Trophoblast cell (in vitro differentiated cells and primary cell): ENCODE measurements around the gene SERHL2.
"Not testable (repeated sequence)": the region's sequence is repeated elsewhere in the genome, so short reads cannot be mapped to it uniquely, and the experiment has no call there.

ENCODE experiments used
- DNase-seq, 2 donors: peaks; one replicate each; pipeline ENCODE4 v3.0.0-alpha.2; 2016
- H2AFZ ChIP-seq: 2 replicates; pipeline ENCODE4 v1.6.1; 2013; ENCODE audit warnings: low read length, moderate library complexity, mild to moderate bottlenecking; ENCODE audit not compliant: insufficient read depth, poor library complexity
- H2AK5ac ChIP-seq: 2 replicates; pipeline ENCODE4 v1.6.1; 2013; ENCODE audit warnings: mild to moderate bottlenecking, low read length
- H2BK120ac ChIP-seq: 2 replicates; pipeline ENCODE4 v1.6.1; 2013; ENCODE audit warnings: low read length, mild to moderate bottlenecking, moderate library complexity; ENCODE audit not compliant: insufficient read depth, poor library complexity
- H2BK12ac ChIP-seq: 2 replicates; pipeline ENCODE4 v1.6.1; 2013; ENCODE audit warnings: mild to moderate bottlenecking, low read length, moderate library complexity
- H2BK5ac ChIP-seq: 2 replicates; pipeline ENCODE4 v1.6.1; 2013; ENCODE audit warnings: low read length, low read depth, moderate library complexity, mild to moderate bottlenecking; ENCODE audit not compliant: poor library complexity
- H3K14ac ChIP-seq: 2 replicates; pipeline ENCODE4 v1.6.1; 2013; ENCODE audit warnings: mild to moderate bottlenecking, low read length
- H3K18ac ChIP-seq: 2 replicates; pipeline ENCODE4 v1.6.1; 2013; ENCODE audit warnings: mild to moderate bottlenecking, low read length
- H3K23ac ChIP-seq: 2 replicates; pipeline ENCODE4 v1.6.1; 2013; ENCODE audit warnings: low read length
- H3K27ac ChIP-seq: 2 replicates; pipeline ENCODE4 v1.5.1; 2013; ENCODE audit warnings: low read depth, mild to moderate bottlenecking, inconsistent platforms, low read length, moderate library complexity
- H3K27me3 ChIP-seq: 2 replicates; pipeline ENCODE4 v1.6.1; 2013; ENCODE audit warnings: inconsistent platforms, mild to moderate bottlenecking, low read length, moderate library complexity; ENCODE audit not compliant: insufficient read depth
- H3K36me3 ChIP-seq, 2 experiments: 1 replicate in 1 of 2; 2 replicates in 1 of 2; pipeline ENCODE4 v1.6.1; 2013; ENCODE audit warnings: low read length in 2 of 2, mild to moderate bottlenecking in 2 of 2, moderate library complexity in 1 of 2; ENCODE audit not compliant: insufficient read depth in 2 of 2, control insufficient read depth in 1 of 2
- H3K4ac ChIP-seq: 2 replicates; pipeline ENCODE4 v1.6.1; 2013; ENCODE audit warnings: low read depth, mild to moderate bottlenecking, low read length, moderate library complexity
- H3K4me1 ChIP-seq, 2 experiments: 1 replicate in 1 of 2; 2 replicates in 1 of 2; pipeline ENCODE4 v1.6.1; 2013; ENCODE audit warnings: low read length in 2 of 2, mild to moderate bottlenecking in 2 of 2, moderate library complexity in 1 of 2; ENCODE audit not compliant: insufficient read depth in 2 of 2, control insufficient read depth in 1 of 2
- H3K4me2 ChIP-seq: 2 replicates; pipeline ENCODE4 v1.6.1; 2013; ENCODE audit warnings: inconsistent platforms, mild to moderate bottlenecking, low read length, moderate library complexity
- H3K4me3 ChIP-seq: 2 replicates; pipeline ENCODE4 v1.5.1; 2013; ENCODE audit warnings: mild to moderate bottlenecking, low read depth, low read length, inconsistent platforms
- H3K79me1 ChIP-seq: one replicate; pipeline ENCODE4 v1.6.1; 2013; ENCODE audit warnings: low read length
- H3K79me2 ChIP-seq: 2 replicates; pipeline ENCODE4 v1.6.1; 2013; ENCODE audit warnings: low read length, mild to moderate bottlenecking; ENCODE audit not compliant: control insufficient read depth, insufficient read depth, poor library complexity
- H3K9ac ChIP-seq: 2 replicates; pipeline ENCODE4 v1.6.1; 2013; ENCODE audit warnings: mild to moderate bottlenecking, low read length
- H3K9me3 ChIP-seq: 2 replicates; pipeline ENCODE4 v1.6.1; 2013; ENCODE audit warnings: low read depth, mild to moderate bottlenecking, control low read depth, inconsistent platforms, low read length; ENCODE audit not compliant: insufficient read depth
- H4K12ac ChIP-seq: 2 replicates; pipeline ENCODE4 v1.6.1; 2013; ENCODE audit warnings: low read depth, mild to moderate bottlenecking, low read length, moderate library complexity
- H4K8ac ChIP-seq: 2 replicates; pipeline ENCODE4 v1.6.1; 2013; ENCODE audit warnings: low read depth, mild to moderate bottlenecking, low read length, moderate library complexity
- H4K91ac ChIP-seq: one replicate; pipeline ENCODE4 v1.6.1; 2013; ENCODE audit warnings: low read depth, mild to moderate bottlenecking, low read length, moderate library complexity
- WGBS: extraction: QIAGEN DNeasy Blood & Tissue Kit; methylation state at CpG from one replicate; pipeline ENCODE4 v1.1.7; 2013; ENCODE audit warnings: missing lambda C conversion rate; ENCODE audit not compliant: insufficient read length, insufficient coverage; ENCODE audit errors: extremely low coverage; 5-methylcytosine and 5-hydroxymethylcytosine counted together

The SERHL2 gene

DNA sequence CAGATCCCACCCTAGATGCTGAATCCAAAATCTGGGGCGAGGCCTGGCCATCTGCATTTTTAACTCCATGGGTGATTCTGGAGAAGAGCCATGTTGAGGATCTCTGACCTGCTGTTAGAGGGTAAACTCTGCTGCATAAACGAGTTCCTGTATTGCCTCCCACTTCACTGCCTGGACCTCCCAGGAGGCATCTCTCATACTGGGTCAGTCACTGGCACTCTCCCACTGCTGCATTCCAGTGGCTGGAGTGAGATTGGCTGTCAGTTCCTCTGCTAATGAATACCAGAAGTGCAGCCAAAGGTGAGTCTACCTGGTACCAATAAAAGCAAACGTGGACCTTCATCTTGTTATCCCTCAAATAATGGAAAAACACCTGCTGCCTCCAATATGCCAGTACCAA, 50.6 kb downstream of the SERHL2 start:
- no peak overlapping the region for H3K18ac ChIP-seq
- H2BK120ac ChIP-seq: no peak overlapping the region
- H4K91ac ChIP-seq: no peak overlapping the region
- H2BK12ac ChIP-seq: no peak overlapping the region
- no peak overlapping the region for H3K4me3 ChIP-seq
- H2BK5ac ChIP-seq: no peak overlapping the region
- H3K9me3 ChIP-seq: no peaks in the 10 kb centered on the region
- H3K4ac ChIP-seq: peak overlapping the region; percentile 73
- no peak overlapping the region for H2AK5ac ChIP-seq
- peak overlapping the region; percentile 9 for H3K27ac ChIP-seq
- no peak overlapping the region for H4K12ac ChIP-seq
- H3K79me2 ChIP-seq: peaks cover 17% of the 10 kb centered on the region
- WGBS: no CpG with 5 or more reads among the region's 3 CpGs
- peak in 1 of 2 donors; percentile 15 for DNase-seq
- peaks cover 3% of the 10 kb centered on the region for H3K79me1 ChIP-seq
- H3K14ac ChIP-seq: no peak overlapping the region
- peaks cover 12 to 19% of the 10 kb centered on the region in 2 experiments for H3K4me1 ChIP-seq
- H3K36me3 ChIP-seq: peaks cover 28 to 47% of the 10 kb centered on the region in 2 experiments
- H3K27me3 ChIP-seq: no peaks in the 10 kb centered on the region
- H3K9ac ChIP-seq: no peak overlapping the region
- no peak overlapping the region for H3K4me2 ChIP-seq
- H2AFZ ChIP-seq: no peak overlapping the region
- H3K23ac ChIP-seq: no peak overlapping the region
- H4K8ac ChIP-seq: no peak overlapping the region

DNA sequence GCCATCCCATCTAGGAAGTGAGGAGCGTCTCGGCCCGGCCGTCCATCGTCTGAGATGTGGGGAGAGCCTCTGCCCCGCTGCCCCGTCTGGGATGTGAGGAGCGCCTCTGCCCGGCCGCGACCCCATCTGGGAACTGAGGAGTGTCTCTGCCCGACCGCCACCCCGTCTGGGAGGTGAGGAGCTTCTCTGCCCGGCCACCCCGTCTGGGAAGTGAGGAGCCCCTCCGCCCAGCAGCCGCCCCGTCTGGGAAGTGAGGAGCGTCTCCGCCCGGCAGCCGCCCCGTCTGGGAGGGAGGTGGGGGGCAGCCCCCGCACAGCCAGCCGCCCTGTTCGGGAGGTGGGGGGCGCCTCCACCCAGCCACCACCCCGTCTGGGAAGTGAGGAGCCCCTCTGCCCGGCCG, 53.9 kb downstream of the SERHL2 start:
- not testable (repeated sequence) for H3K27me3 ChIP-seq, H3K4me3 ChIP-seq, H3K79me1 ChIP-seq, H2BK120ac ChIP-seq, H4K12ac ChIP-seq, H2BK12ac ChIP-seq, H2AFZ ChIP-seq, H3K18ac ChIP-seq, H3K4me2 ChIP-seq, H4K8ac ChIP-seq, H2BK5ac ChIP-seq, H2AK5ac ChIP-seq, H3K9me3 ChIP-seq, H3K27ac ChIP-seq, H3K23ac ChIP-seq, H3K9ac ChIP-seq, H4K91ac ChIP-seq, H3K14ac ChIP-seq, DNase-seq
- Histone ChIP-seq H3K4me1 (peaks cover 12 to 22% of the 10 kb centered on the region in 2 experiments), H3K4ac (peak overlapping the region; percentile 60), H3K79me2 (peaks cover 27% of the 10 kb centered on the region), H3K36me3 (peaks cover 9 to 39% of the 10 kb centered on the region in 2 experiments)
- WGBS: no CpG with 5 or more reads among the region's 31 CpGs

DNA sequence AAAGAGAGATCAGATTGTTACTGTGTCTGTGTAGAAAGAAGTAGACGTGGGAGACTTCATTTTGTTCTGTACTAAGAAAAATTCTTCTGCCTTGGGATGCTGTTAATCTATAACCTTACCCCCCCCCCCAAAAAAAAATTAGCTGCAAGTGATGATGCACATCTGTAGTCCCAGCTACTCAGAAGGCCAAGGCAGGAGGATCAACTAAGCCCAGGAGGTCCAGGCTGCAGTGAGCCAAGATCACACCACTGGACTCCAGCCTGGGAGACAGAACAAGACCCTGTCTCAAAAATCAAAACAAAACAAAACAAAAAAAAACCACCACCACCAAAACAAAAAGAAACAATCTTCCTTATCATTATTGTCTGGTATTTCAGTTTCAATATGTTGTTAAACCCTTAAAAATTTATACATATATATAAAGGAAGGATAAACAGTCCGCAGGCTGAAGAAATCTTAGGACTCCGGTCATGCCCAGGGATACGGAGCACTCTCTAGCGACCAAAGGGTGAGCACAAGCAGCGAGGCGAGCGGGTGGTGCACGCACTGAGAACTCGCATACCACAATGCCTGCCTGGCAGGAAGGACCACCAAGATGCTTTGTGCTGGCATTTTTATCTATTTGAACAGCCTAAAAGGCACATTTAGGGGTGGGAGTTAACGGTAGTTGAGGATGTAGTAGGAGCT, 54.5 kb downstream of the SERHL2 start:
- Histone ChIP-seq H3K4me3 (no peak overlapping the region), H3K4me1 (peaks cover 17 to 27% of the 10 kb centered on the region in 2 experiments), H2BK12ac (no peak overlapping the region), H3K23ac (no peak overlapping the region), H3K36me3 (peaks cover 5 to 34% of the 10 kb centered on the region in 2 experiments), H2BK5ac (no peak overlapping the region), H4K8ac (no peak overlapping the region), H3K79me2 (peaks cover 31% of the 10 kb centered on the region), H4K12ac (no peak overlapping the region), H3K27ac (peak overlapping the region; percentile 59), H2AFZ (no peak overlapping the region), H3K18ac (peak overlapping the region; percentile 83), H2AK5ac (no peak overlapping the region), H3K4ac (peak overlapping the region; percentile 97), H2BK120ac (no peak overlapping the region), H3K4me2 (peak overlapping the region; percentile 20), H3K14ac (no peak overlapping the region), H3K9me3 (no peaks in the 10 kb centered on the region), H4K91ac (peak overlapping the region; percentile 55), H3K27me3 (no peaks in the 10 kb centered on the region), H3K79me1 (peaks cover 3% of the 10 kb centered on the region), H3K9ac (no peak overlapping the region)
- no CpG with 5 or more reads among the region's 11 CpGs for WGBS
- DNase-seq: no peak

DNA sequence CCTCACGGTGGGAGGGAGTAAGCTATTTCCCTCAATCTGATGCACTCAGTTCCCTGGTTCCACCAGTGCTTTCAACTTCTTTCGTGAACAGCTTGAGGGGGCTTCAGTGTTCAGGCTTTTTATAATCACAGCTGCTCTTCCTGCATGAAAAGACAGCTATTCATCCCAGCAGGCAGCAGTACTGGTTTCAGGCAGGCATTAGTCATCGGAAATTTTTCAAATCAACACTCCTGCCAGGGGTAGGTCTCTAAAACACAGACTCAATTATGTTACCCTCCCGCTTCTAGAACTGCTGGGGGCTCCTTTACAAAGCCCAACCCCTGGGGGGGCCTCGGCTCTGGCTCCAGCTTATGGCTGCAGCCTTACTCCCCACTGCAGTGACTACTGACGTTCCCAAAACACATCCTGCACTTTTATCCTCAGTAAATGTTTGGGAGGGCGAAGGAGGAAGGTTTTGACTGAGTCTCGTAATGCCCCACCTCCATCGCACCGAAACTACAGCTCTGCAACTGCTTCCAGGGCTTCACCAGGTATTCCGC, 55.1 kb downstream of the SERHL2 start:
- no peak overlapping the region for H2AFZ ChIP-seq
- peaks cover 3% of the 10 kb centered on the region for H3K79me1 ChIP-seq
- no CpG with 5 or more reads among the region's 11 CpGs for WGBS
- H3K4me3 ChIP-seq: no peak overlapping the region
- peak overlapping the region; percentile 33 for H2BK12ac ChIP-seq
- H2BK120ac ChIP-seq: no peak overlapping the region
- H3K9ac ChIP-seq: no peak overlapping the region
- peak overlapping the region; percentile 48 for H4K12ac ChIP-seq
- H3K27ac ChIP-seq: peak overlapping the region; percentile 75
- H2BK5ac ChIP-seq: peak overlapping the region; percentile 65
- peaks cover 5 to 34% of the 10 kb centered on the region in 2 experiments for H3K36me3 ChIP-seq
- no peak overlapping the region for H3K23ac ChIP-seq
- peak overlapping the region; percentile 37 for H3K14ac ChIP-seq
- H3K79me2 ChIP-seq: peaks cover 30% of the 10 kb centered on the region
- peak overlapping the region; percentile 85 for H3K4ac ChIP-seq
- H4K8ac ChIP-seq: peak overlapping the region; percentile 43
- no peaks in the 10 kb centered on the region for H3K27me3 ChIP-seq
- peak; percentile 13 to 23 for DNase-seq
- H3K9me3 ChIP-seq: no peaks in the 10 kb centered on the region
- peak overlapping the region; percentile 54 for H2AK5ac ChIP-seq
- H3K4me2 ChIP-seq: peak overlapping the region; percentile 20
- no peak overlapping the region for H4K91ac ChIP-seq
- peaks cover 17 to 27% of the 10 kb centered on the region in 2 experiments for H3K4me1 ChIP-seq
- H3K18ac ChIP-seq: peak overlapping the region; percentile 72
